Activated T-cell treated with anti-CD3 and anti-CD28 coated beads for 24 hours (primary cell): ENCODE data around the gene PODNL1.

Experiments used
- DNase-seq: peaks from one replicate; pipeline ENCODE4 v3.0.0-alpha.2; 2020; ENCODE audit warnings: low read depth

The PODNL1 gene

GRCh38 chr19:13957051-13957450 is 18.8 kb upstream of the PODNL1 start:
- no peak for DNase-seq

GRCh38 chr19:13956365-13956744 is 18.1 kb upstream of the PODNL1 start:
- no peak for DNase-seq

GRCh38 chr19:13955662-13956364 is 17.6 kb upstream of the PODNL1 start:
- DNase-seq, result no peak

GRCh38 chr19:13954185-13954584 is 16.0 kb upstream of the PODNL1 start:
- no peak for DNase-seq

GRCh38 chr19:13952931-13953531 is 14.8 kb upstream of the PODNL1 start:
- DNase-seq, result no peak

GRCh38 chr19:13952154-13952930 is 14.1 kb upstream of the PODNL1 start, which contains the start of gene DCAF15:
Gene DCAF15, plus strand, starts transcription at chr19:13952509. Its CDS starts 4 bp downstream, at chr19:13952513.
- peak; percentile 98 for DNase-seq

GRCh38 chr19:13951799-13952153 is 13.6 kb upstream of the PODNL1 start:
- DNase-seq, result no peak

GRCh38 chr19:13951043-13951442 is 12.8 kb upstream of the PODNL1 start:
- DNase-seq, result no peak

GRCh38 chr19:13946414-13946813 is 8.2 kb upstream of the PODNL1 start:
- DNase-seq, result no peak

GRCh38 chr19:13942023-13942684 is 3.9 kb upstream of the PODNL1 start:
- DNase-seq, result no peak

GRCh38 chr19:13937479-13938300 is 527 bp downstream of the PODNL1 start:
- DNase-seq, result no peak

- DNase-seq, result no peak
Measured at GRCh38 chr19:13935765-13936510, 2.3 kb downstream of the PODNL1 start.

- no peak for DNase-seq
Measured at GRCh38 chr19:13934785-13935109, 3.5 kb downstream of the PODNL1 start.

GRCh38 chr19:13932911-13933393 is 5.3 kb downstream of the PODNL1 start:
- DNase-seq, result no peak

GRCh38 chr19:13932149-13932637 is 6.0 kb downstream of the PODNL1 start:
- DNase-seq, result no peak

GRCh38 chr19:13931391-13932148 is 6.6 kb downstream of the PODNL1 start:
- no peak for DNase-seq

GRCh38 chr19:13930402-13930801 is 7.8 kb downstream of the PODNL1 start:
- DNase-seq, result no peak

- DNase-seq, result no peak
Measured at GRCh38 chr19:13929956-13930355, 8.3 kb downstream of the PODNL1 start.

GRCh38 chr19:13929340-13929739 is 8.9 kb downstream of the PODNL1 start:
- no peak for DNase-seq

GRCh38 chr19:13926715-13927114 is 11.5 kb downstream of the PODNL1 start:
- no peak for DNase-seq
